PC-3 (cell line): ENCODE measurements around the gene CNIH1.

Experiments used
- CTCF ChIP-seq: fragments of 300-600 bp; sonication (generic); conservative IDR thresholded peaks from 2 replicates; pipeline ENCODE4 v1.5.1; 2017; ENCODE audit warnings: antibody characterized with exemption, low read depth, mild to moderate bottlenecking, low read length
- EZH2 ChIP-seq: fragments of 300-600 bp; sonication (generic); IDR thresholded peaks from one replicate; pipeline ENCODE4 v1.6.1; 2017; ENCODE audit warnings: antibody characterized with exemption, mild to moderate bottlenecking, low read length; ENCODE audit not compliant: unreplicated experiment
- EZH2phosphoT487 ChIP-seq: fragments of 300-600 bp; sonication (generic); IDR thresholded peaks from 2 replicates; pipeline ENCODE4 v1.6.1; 2018; ENCODE audit warnings: mild to moderate bottlenecking, antibody characterized with exemption, low read length, borderline replicate concordance

- TF ChIP-seq CTCF (no peak), EZH2 (no peak), EZH2phosphoT487 (no peak)
Measured at GRCh38 chr14:54457609-54457996, 16.4 kb upstream of the CNIH1 start.
